ENCODE data around the gene SUPT4H1.

SUPT4H1 gene

GRCh38 chr17:58375811-58376210 is 23.8 kb upstream of the SUPT4H1 start:
- intact Hi-C loops (cut with micrococcal nuclease): loop anchor here (10.0 kb wide), 1 partner anchor 51 kb away; the partner anchor contains the start of gene TSPOAP1
- peaks cover 37% of the 10 kb centered on the region for H3K4me1 Mint-ChIP-seq (ENCODE audit: low read depth)
- peaks cover 17% of the 10 kb centered on the region for H3K27me3 Mint-ChIP-seq
- H3K27ac Mint-ChIP-seq: peak overlapping the region; percentile 61
- no peaks in the 10 kb centered on the region for H3K9me3 Mint-ChIP-seq
- no peaks in the 10 kb centered on the region for H3K36me3 Mint-ChIP-seq (ENCODE audit: low read depth)
- H3K4me3 Mint-ChIP-seq: no peak overlapping the region

DNA sequence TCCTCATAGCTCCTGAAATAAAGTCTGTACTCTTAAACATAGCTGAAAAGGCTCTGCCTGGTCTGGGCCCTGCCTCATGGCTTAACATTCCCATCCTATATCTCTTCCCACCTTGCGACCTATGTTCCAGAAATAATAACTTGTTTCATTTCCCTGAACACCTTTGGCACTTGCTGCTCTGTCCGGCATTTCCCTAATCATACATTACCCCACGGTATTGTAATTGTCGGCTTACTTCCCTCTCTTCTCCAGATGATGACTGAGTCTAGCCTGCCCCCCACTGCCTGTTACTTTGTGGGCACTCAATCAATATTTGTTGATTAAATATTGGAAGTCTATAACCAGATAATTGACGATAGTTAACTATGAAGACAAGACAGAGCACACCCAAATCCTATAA is 23.3 kb upstream of the SUPT4H1 start:
- no peaks in the 10 kb centered on the region for H3K36me3 Mint-ChIP-seq (ENCODE audit: low read depth)
- H3K4me3 Mint-ChIP-seq: no peak overlapping the region
- H3K9me3 Mint-ChIP-seq: no peaks in the 10 kb centered on the region
- H3K27ac Mint-ChIP-seq: peak overlapping the region; percentile 61
- intact Hi-C loops (cut with micrococcal nuclease): loop anchor here (10.0 kb wide), 1 partner anchor 50 kb away; the partner anchor contains the start of gene TSPOAP1
- peaks cover 37% of the 10 kb centered on the region for H3K4me1 Mint-ChIP-seq (ENCODE audit: low read depth)
- H3K27me3 Mint-ChIP-seq: peaks cover 18% of the 10 kb centered on the region

- intact Hi-C loops (cut with micrococcal nuclease): loop anchor here (10.0 kb wide), 1 partner anchor 49 kb away; the partner anchor contains the start of gene TSPOAP1
- no peaks in the 10 kb centered on the region for H3K9me3 Mint-ChIP-seq
- H3K4me1 Mint-ChIP-seq (ENCODE audit: low read depth): peaks cover 38% of the 10 kb centered on the region
Measured at GRCh38 chr17:58373923-58374322, 21.9 kb upstream of the SUPT4H1 start.

GRCh38 chr17:58373003-58373402 is 21.0 kb upstream of the SUPT4H1 start:
- Mint-ChIP-seq H3K27ac (no peak overlapping the region), H3K4me3 (no peak overlapping the region), H3K9me3 (no peaks in the 10 kb centered on the region), H3K27me3 (peaks cover 14% of the 10 kb centered on the region), H3K4me1 (ENCODE audit: low read depth) (peaks cover 38% of the 10 kb centered on the region), H3K36me3 (ENCODE audit: low read depth) (no peaks in the 10 kb centered on the region)
- intact Hi-C loops (cut with micrococcal nuclease): loop anchor here (10.0 kb wide), 1 partner anchor 48 kb away; the partner anchor contains the start of gene TSPOAP1

More at GRCh38 chr17:58373923-58374322, 21.9 kb upstream of the SUPT4H1 start:
- Mint-ChIP-seq H3K27me3 (peaks cover 16% of the 10 kb centered on the region), H3K27ac (no peak overlapping the region), H3K4me3 (no peak overlapping the region), H3K36me3 (ENCODE audit: low read depth) (no peaks in the 10 kb centered on the region)

GRCh38 chr17:58371300-58371950 is 19.4 kb upstream of the SUPT4H1 start:
- intact Hi-C loops (cut with micrococcal nuclease): loop anchor here (10.0 kb wide), 1 partner anchor 47 kb away; the partner anchor contains the start of gene TSPOAP1
- no peak overlapping the region for H3K4me3 Mint-ChIP-seq
- no peaks in the 10 kb centered on the region for H3K9me3 Mint-ChIP-seq
- H3K36me3 Mint-ChIP-seq (ENCODE audit: low read depth): no peaks in the 10 kb centered on the region
- H3K4me1 Mint-ChIP-seq (ENCODE audit: low read depth): peaks cover 25% of the 10 kb centered on the region
- H3K27me3 Mint-ChIP-seq: peaks cover 14% of the 10 kb centered on the region
- H3K27ac Mint-ChIP-seq: no peak overlapping the region

DNA sequence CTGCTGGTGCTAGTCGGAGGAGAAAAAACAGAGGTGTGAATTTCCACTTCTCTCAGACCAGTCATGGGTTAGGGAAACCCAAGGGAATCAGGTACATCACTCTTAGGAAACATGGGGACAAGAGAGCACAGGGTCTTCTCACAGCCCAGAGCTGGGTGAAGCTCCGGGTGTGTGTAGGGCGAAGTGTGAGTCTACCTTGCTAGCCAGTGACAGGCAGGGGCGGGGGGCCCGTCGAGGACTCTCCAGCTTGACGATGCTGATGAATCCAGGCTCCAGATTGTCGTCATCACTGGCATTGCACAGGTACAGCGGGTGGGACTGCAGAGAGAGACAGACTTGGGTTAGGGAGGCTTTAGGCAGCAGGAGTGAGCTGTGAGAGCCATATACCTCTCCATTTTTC is 18.7 kb upstream of the SUPT4H1 start:
- intact Hi-C loops (cut with micrococcal nuclease): loop anchor here (10.0 kb wide), 1 partner anchor 46 kb away; the partner anchor contains the start of gene TSPOAP1
- H3K9me3 Mint-ChIP-seq: no peaks in the 10 kb centered on the region
- H3K4me3 Mint-ChIP-seq: no peak overlapping the region
- H3K36me3 Mint-ChIP-seq (ENCODE audit: low read depth): no peaks in the 10 kb centered on the region
- H3K27me3 Mint-ChIP-seq: peaks cover 14% of the 10 kb centered on the region
- H3K4me1 Mint-ChIP-seq (ENCODE audit: low read depth): peaks cover 20% of the 10 kb centered on the region
- H3K27ac Mint-ChIP-seq: no peak overlapping the region

- peaks cover 14% of the 10 kb centered on the region for H3K27me3 Mint-ChIP-seq
- H3K36me3 Mint-ChIP-seq (ENCODE audit: low read depth): no peaks in the 10 kb centered on the region
- H3K9me3 Mint-ChIP-seq: no peaks in the 10 kb centered on the region
- peaks cover 16% of the 10 kb centered on the region for H3K4me1 Mint-ChIP-seq (ENCODE audit: low read depth)
- H3K4me3 Mint-ChIP-seq: no peak overlapping the region
- intact Hi-C loops (cut with micrococcal nuclease): loop anchor here (10.0 kb wide), 1 partner anchor 46 kb away; the partner anchor contains the start of gene TSPOAP1
- no peak overlapping the region for H3K27ac Mint-ChIP-seq
Measured at GRCh38 chr17:58370309-58370708, 18.3 kb upstream of the SUPT4H1 start.

GRCh38 chr17:58369214-58370031 is 17.4 kb upstream of the SUPT4H1 start:
- H3K9me3 Mint-ChIP-seq: no peaks in the 10 kb centered on the region
- H3K4me3 Mint-ChIP-seq: no peak overlapping the region
- H3K36me3 Mint-ChIP-seq (ENCODE audit: low read depth): no peaks in the 10 kb centered on the region
- H3K27me3 Mint-ChIP-seq: peaks cover 11% of the 10 kb centered on the region
- intact Hi-C loops (cut with micrococcal nuclease): loop anchor here (10.0 kb wide), 1 partner anchor 45 kb away; the partner anchor contains the start of gene TSPOAP1
- H3K4me1 Mint-ChIP-seq (ENCODE audit: low read depth): peaks cover 8% of the 10 kb centered on the region
- H3K27ac Mint-ChIP-seq: no peak overlapping the region

DNA sequence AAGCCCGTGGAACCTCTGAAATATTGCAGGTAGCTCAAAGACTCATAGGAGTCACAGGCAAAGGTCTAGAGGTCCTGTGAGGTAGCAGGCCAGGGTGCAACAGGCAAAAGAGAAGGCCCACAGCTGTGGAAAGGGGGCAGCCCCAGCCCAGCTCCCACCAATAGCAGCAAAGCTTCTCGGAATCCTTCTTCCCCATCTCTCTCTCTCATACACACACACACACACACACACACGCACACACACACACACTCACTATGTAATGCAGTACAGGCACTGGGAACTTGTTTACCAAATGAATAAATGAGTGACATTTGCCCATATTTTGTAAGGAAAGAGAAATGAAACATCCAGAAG is 16.8 kb upstream of the SUPT4H1 start:
- Mint-ChIP-seq H3K27me3 (peaks cover 11% of the 10 kb centered on the region), H3K4me1 (ENCODE audit: low read depth) (peaks cover 8% of the 10 kb centered on the region), H3K4me3 (no peak overlapping the region), H3K36me3 (ENCODE audit: low read depth) (no peaks in the 10 kb centered on the region), H3K9me3 (no peaks in the 10 kb centered on the region), H3K27ac (no peak overlapping the region)
- intact Hi-C loops (cut with micrococcal nuclease): no loop called here

GRCh38 chr17:58367461-58367860 is 15.5 kb upstream of the SUPT4H1 start:
- peaks cover 8% of the 10 kb centered on the region for H3K4me1 Mint-ChIP-seq (ENCODE audit: low read depth)
- intact Hi-C loops (cut with micrococcal nuclease): no loop called here
- peaks cover 21% of the 10 kb centered on the region for H3K27me3 Mint-ChIP-seq
- no peak overlapping the region for H3K27ac Mint-ChIP-seq
- H3K36me3 Mint-ChIP-seq (ENCODE audit: low read depth): no peaks in the 10 kb centered on the region
- H3K4me3 Mint-ChIP-seq: no peak overlapping the region
- no peaks in the 10 kb centered on the region for H3K9me3 Mint-ChIP-seq

DNA sequence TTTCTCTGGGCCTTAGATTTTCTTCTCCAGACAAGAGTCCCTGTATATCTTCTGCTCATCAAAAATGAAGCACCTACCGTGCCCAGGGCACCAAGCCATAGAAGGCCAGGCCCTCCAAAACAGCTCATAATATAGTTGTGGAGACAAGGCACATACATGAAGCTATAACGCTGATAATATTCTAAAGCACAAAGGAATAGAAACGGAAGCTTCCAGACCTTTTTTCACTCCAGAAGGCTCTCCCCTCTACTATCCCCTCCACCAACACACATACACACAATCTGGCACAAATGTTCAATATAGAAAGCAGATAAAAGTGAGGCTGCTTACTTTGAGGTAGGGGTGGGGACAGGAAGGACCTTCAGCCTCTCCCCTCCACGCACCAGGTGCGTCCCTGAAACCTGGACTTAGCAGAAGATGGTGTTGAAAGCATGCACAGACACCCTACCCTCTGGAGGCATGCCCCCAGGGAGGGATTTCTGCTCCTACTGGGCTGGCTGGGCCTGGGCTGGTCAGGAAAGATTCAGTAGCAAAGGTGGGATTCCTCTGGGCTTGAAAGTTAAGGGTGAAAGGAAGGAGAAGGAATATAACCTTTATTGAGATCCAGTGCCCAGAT is 14.1 kb upstream of the SUPT4H1 start:
- Mint-ChIP-seq H3K4me3 (no peak overlapping the region), H3K9me3 (no peaks in the 10 kb centered on the region), H3K27me3 (peaks cover 22% of the 10 kb centered on the region), H3K36me3 (ENCODE audit: low read depth) (no peaks in the 10 kb centered on the region), H3K4me1 (ENCODE audit: low read depth) (peaks cover 8% of the 10 kb centered on the region), H3K27ac (no peak overlapping the region)
- intact Hi-C loops (cut with micrococcal nuclease): no loop called here

GRCh38 chr17:58365185-58365979 is 13.4 kb upstream of the SUPT4H1 start:
- H3K36me3 Mint-ChIP-seq (ENCODE audit: low read depth): no peaks in the 10 kb centered on the region
- no peaks in the 10 kb centered on the region for H3K9me3 Mint-ChIP-seq
- H3K27me3 Mint-ChIP-seq: peaks cover 19% of the 10 kb centered on the region
- H3K27ac Mint-ChIP-seq: no peak overlapping the region
- H3K4me1 Mint-ChIP-seq (ENCODE audit: low read depth): peaks cover 8% of the 10 kb centered on the region
- intact Hi-C loops (cut with micrococcal nuclease): no loop called here
- no peak overlapping the region for H3K4me3 Mint-ChIP-seq

DNA sequence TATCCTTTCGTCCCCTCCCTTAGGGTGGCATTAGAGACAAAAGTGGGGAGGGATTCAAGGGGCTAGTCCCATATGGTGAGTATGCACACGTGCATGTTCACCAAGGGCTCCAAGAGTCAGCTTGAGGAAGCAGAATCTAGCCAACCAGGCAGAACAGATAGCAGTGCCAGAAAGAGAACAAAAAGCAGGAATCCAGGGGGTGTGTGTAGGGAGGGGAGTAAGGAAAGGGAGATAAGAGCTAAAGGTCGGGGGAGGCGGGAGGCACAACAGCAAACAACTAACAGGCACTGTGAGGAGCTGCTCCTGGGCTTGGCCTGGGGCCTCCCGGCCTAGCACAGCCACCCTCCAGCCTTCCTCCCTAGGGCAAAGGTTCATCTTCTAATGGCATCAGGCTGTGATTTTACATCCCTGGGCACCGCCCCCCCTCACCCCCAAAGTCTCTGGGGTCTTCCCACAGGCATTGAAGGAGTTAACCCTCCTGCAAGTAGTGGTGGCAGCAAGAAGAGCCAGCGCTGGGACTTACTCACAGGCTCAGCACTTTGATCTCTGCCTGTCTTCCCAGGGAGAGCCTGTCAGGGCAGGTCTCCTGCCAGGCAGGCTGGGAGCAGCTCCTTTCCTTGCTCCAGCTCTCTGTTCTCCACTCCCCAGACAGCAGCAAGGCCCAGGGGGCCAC is 12.4 kb upstream of the SUPT4H1 start:
- Mint-ChIP-seq H3K27me3 (peaks cover 17% of the 10 kb centered on the region), H3K36me3 (ENCODE audit: low read depth) (no peaks in the 10 kb centered on the region), H3K4me3 (no peak overlapping the region), H3K27ac (no peak overlapping the region), H3K9me3 (no peaks in the 10 kb centered on the region), H3K4me1 (ENCODE audit: low read depth) (peaks cover 5% of the 10 kb centered on the region)
- intact Hi-C loops (cut with micrococcal nuclease): no loop called here
